PC-3 (cell line): ENCODE results near the gene RPGRIP1. TPM values are rescaled to one million over a fixed set of nuclear protein-coding genes. Genes with fewer than 3 reads are reported as not detected.
"Not testable (repeated sequence)": the region's sequence is repeated elsewhere in the genome, so short reads cannot be mapped to it uniquely, and the experiment has no call there.

ENCODE experiments used
- ATAC-seq: fragments of 200-7000 bp; cut with Tn5 transposase; 2 replicates; pipeline ENCODE4 v1.9.1; 2020; ENCODE audit warnings: mild to moderate bottlenecking, moderate library complexity
- BruUV-seq: library from RNA; stranded (reverse); fragments of 400-500 nt; replicated peaks from 2 replicates; lab custom pipeline; 2021; lab: Mats Ljungman, UMichigan
- CTCF ChIA-PET: fragments of 300-600 bp; sonication (Branson Sonifier 250); formaldehyde crosslinking; loops from one replicate; lab custom pipeline; 2022; ENCODE audit warnings: antibody characterized with exemption; lab: Charles Lee
- POLR2A ChIA-PET: fragments of 300-600 bp; sonication (Branson Sonifier 250); formaldehyde crosslinking; loops from one replicate; lab custom pipeline; 2022; ENCODE audit warnings: antibody characterized with exemption; ENCODE audit not compliant: unreplicated experiment; lab: Charles Lee
- DNase-seq: peaks from one replicate; pipeline ENCODE4 v3.0.0-alpha.2; 2015
- H2AFZ ChIP-seq: fragments of 300-600 bp; sonication (generic); 2 replicates; pipeline ENCODE4 v1.6.0; 2016; ENCODE audit warnings: antibody characterized with exemption, low read length
- H3F3A ChIP-seq: fragments of 300-600 bp; sonication (generic); one replicate; pipeline ENCODE4 v1.6.0; 2017; ENCODE audit warnings: antibody characterized with exemption, low read length, control low read depth, mild to moderate bottlenecking; ENCODE audit not compliant: unreplicated experiment
- H3K27ac ChIP-seq: fragments of 300-600 bp; sonication (generic); 2 replicates; pipeline ENCODE4 v1.5.1; 2016; ENCODE audit warnings: mild to moderate bottlenecking, low read length
- H3K27me3 ChIP-seq: fragments of 300-600 bp; sonication (generic); 2 replicates; pipeline ENCODE4 v1.6.1; 2016; ENCODE audit warnings: low read length, mixed read lengths
- H3K36me3 ChIP-seq: fragments of 300-600 bp; sonication (generic); 2 replicates; pipeline ENCODE4 v1.6.1; 2016; ENCODE audit warnings: low read depth, mixed run types, low read length, mixed read lengths
- H3K4me1 ChIP-seq: fragments of 300-600 bp; sonication (generic); 2 replicates; pipeline ENCODE4 v1.5.1; 2016; ENCODE audit warnings: low read length; ENCODE audit not compliant: insufficient read depth
- H3K4me2 ChIP-seq: fragments of 300-600 bp; sonication (generic); 2 replicates; pipeline ENCODE4 v1.6.0; 2016; ENCODE audit warnings: low read length
- H3K4me3 ChIP-seq: fragments of 300-600 bp; sonication (generic); 2 replicates; pipeline ENCODE4 v1.5.1; 2016; ENCODE audit warnings: mild to moderate bottlenecking, low read length, mixed read lengths
- H3K79me2 ChIP-seq: fragments of 300-600 bp; sonication (generic); 2 replicates; pipeline ENCODE4 v1.6.1; 2017; ENCODE audit warnings: low read length, mixed read lengths
- H3K9ac ChIP-seq: fragments of 300-600 bp; sonication (generic); 2 replicates; pipeline ENCODE4 v1.6.0; 2016; ENCODE audit warnings: mild to moderate bottlenecking, low read length
- H3K9me2 ChIP-seq: fragments of 300-600 bp; sonication (generic); replicated peaks from 2 replicates; pipeline ENCODE4 v1.6.1; 2016; ENCODE audit warnings: mixed run types, low read length, mixed read lengths
- H3K9me3 ChIP-seq: fragments of 300-600 bp; sonication (generic); 2 replicates; pipeline ENCODE4 v1.6.1; 2016; ENCODE audit warnings: low read length, mixed read lengths
- H4K20me1 ChIP-seq: fragments of 300-600 bp; sonication (generic); 2 replicates; pipeline ENCODE4 v1.6.1; 2016; ENCODE audit warnings: low read length, mixed read lengths
- CTCF ChIP-seq: fragments of 300-600 bp; sonication (generic); conservative IDR thresholded peaks from 2 replicates; pipeline ENCODE4 v1.5.1; 2017; ENCODE audit warnings: antibody characterized with exemption, low read depth, mild to moderate bottlenecking, low read length
- EZH2 ChIP-seq: fragments of 300-600 bp; sonication (generic); IDR thresholded peaks from one replicate; pipeline ENCODE4 v1.6.1; 2017; ENCODE audit warnings: antibody characterized with exemption, mild to moderate bottlenecking, low read length; ENCODE audit not compliant: unreplicated experiment
- EZH2phosphoT487 ChIP-seq: fragments of 300-600 bp; sonication (generic); IDR thresholded peaks from 2 replicates; pipeline ENCODE4 v1.6.1; 2018; ENCODE audit warnings: mild to moderate bottlenecking, antibody characterized with exemption, low read length, borderline replicate concordance
- intact Hi-C: fragments of 100-400 bp; cut with micrococcal nuclease; formaldehyde crosslinking; loops from 2 replicates; pipeline ENCODE4 v1.9.0; 2023
- total RNA-seq: library from RNA; depleted of rRNA; stranded (reverse); fragments of >200 nt; gene quantifications from 2 replicates; pipeline ENCODE4 v1.2.3, GENCODE V29; 2014

The RPGRIP1 gene
- total RNA-seq, 1 experiment from 2014 or later = 0.33 TPM

GRCh38 chr14:21275261-21275858 lies 4.5 kb upstream of the RPGRIP1 start:
- Histone ChIP-seq H3K27ac (no peak overlapping the region), H3K9ac (no peak overlapping the region), H3K79me2 (no peaks in the 10 kb centered on the region), H3K4me3 (no peak overlapping the region), H3K27me3 (no peaks in the 10 kb centered on the region), H3F3A (no peaks in the 10 kb centered on the region), H4K20me1 (no peaks in the 10 kb centered on the region), H3K9me2 (no peaks in the 10 kb centered on the region), H3K36me3 (no peaks in the 10 kb centered on the region), H2AFZ (no peak overlapping the region), H3K4me1 (no peaks in the 10 kb centered on the region), H3K4me2 (no peak overlapping the region), H3K9me3 (no peaks in the 10 kb centered on the region)
- TF ChIP-seq CTCF = no peak
- no peak for TF ChIP-seq EZH2
- TF ChIP-seq EZH2phosphoT487 = no peak
- intact Hi-C loops = no loop called here
- no peak for ATAC-seq
- no TSS peak for BruUV-seq
- no peak for DNase-seq
- CTCF ChIA-PET = no interaction called here
- POLR2A ChIA-PET = no interaction called here

DNA sequence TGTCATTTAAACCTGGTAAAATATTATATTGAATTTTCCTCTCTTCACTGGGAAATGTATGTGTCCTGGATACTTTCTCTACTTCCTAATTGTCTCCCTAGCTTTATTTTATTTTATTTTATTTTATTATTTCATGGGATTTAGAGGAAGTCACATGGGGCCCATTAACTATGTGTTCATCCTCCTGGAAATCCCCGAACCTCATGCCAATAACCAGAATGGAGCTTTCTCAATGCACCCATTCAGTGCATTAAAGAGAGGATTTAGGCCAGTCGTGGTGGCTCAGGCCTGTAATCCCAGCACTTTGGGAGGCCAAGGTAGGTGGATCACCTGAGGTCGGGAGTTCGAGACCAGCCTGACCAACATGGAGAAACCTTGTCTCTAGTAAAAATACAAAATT lies 1.3 kb upstream of the RPGRIP1 start:
- Histone ChIP-seq H3K27me3 (no peaks in the 10 kb centered on the region), H3F3A (no peaks in the 10 kb centered on the region), H3K9me2 (no peaks in the 10 kb centered on the region), H3K27ac (no peak overlapping the region), H4K20me1 (no peaks in the 10 kb centered on the region), H3K79me2 (no peaks in the 10 kb centered on the region), H3K4me1 (no peaks in the 10 kb centered on the region), H3K9ac (no peak overlapping the region), H3K9me3 (no peaks in the 10 kb centered on the region), H3K4me3 (no peak overlapping the region), H3K36me3 (no peaks in the 10 kb centered on the region), H2AFZ (no peak overlapping the region), H3K4me2 (no peak overlapping the region)
- BruUV-seq = no TSS peak
- ChIA-PET CTCF (no interaction called here), POLR2A (no interaction called here)
- DNase-seq (no peak), ATAC-seq (no peak)
- no peak for TF ChIP-seq EZH2phosphoT487
- no peak for TF ChIP-seq CTCF
- TF ChIP-seq EZH2 = no peak
- intact Hi-C loops = no loop called here

- CTCF ChIA-PET, DNase-seq, H3K4me3 ChIP-seq, POLR2A ChIA-PET, H3K9me2 ChIP-seq, H3K9me3 ChIP-seq, H3K27me3 ChIP-seq, H3K79me2 ChIP-seq, H3K9ac ChIP-seq, ATAC-seq, intact Hi-C loops, H3K4me1 ChIP-seq, H2AFZ ChIP-seq, H4K20me1 ChIP-seq, H3K27ac ChIP-seq, BruUV-seq, H3K4me2 ChIP-seq, H3F3A ChIP-seq, H3K36me3 ChIP-seq: not testable (repeated sequence)
Measured at GRCh38 chr14:21281917-21282316, 2.0 kb downstream of the RPGRIP1 start.

- H3K27me3 ChIP-seq, H3K27ac ChIP-seq, intact Hi-C loops, H3K9me3 ChIP-seq, H3K36me3 ChIP-seq, ATAC-seq, BruUV-seq, CTCF ChIA-PET, H3K79me2 ChIP-seq, H2AFZ ChIP-seq, H4K20me1 ChIP-seq, H3K4me1 ChIP-seq, H3K9me2 ChIP-seq, H3K4me3 ChIP-seq, H3F3A ChIP-seq, DNase-seq, H3K9ac ChIP-seq, POLR2A ChIA-PET, H3K4me2 ChIP-seq: not testable (repeated sequence)
Measured at GRCh38 chr14:21286516-21286915, 6.6 kb downstream of the RPGRIP1 start.
